Common myeloid progenitor, CD34-positive (primary cell): ENCODE data around the gene SNX6.

Experiments
- CTCF ChIA-PET: fragments of 350-600 bp; sonication (Branson Sonifier 250); formaldehyde crosslinking; loops from one replicate; lab custom pipeline; 2021; ENCODE audit warnings: antibody characterized with exemption; lab: Charles Lee
- POLR2A ChIA-PET: fragments of 350-600 bp; sonication (Branson Sonifier 250); formaldehyde crosslinking; loops from one replicate; lab custom pipeline; 2021; ENCODE audit warnings: antibody characterized with exemption; lab: Charles Lee
- DNase-seq, 3 donors: peaks; one replicate each; pipeline versions ENCODE4 v3.0.0 to v3.0.0-alpha.2; 2013
- H3K27ac ChIP-seq, 2 experiments: 1 replicate in 1 of 2; 2 replicates in 1 of 2; pipeline ENCODE4 v1.7.0; 2013; ENCODE audit warnings: inconsistent platforms in 2 of 2, low read length in 2 of 2, mild to moderate bottlenecking in 2 of 2, low read depth in 1 of 2, moderate library complexity in 1 of 2; ENCODE audit not compliant: severe bottlenecking in 2 of 2, insufficient read depth in 1 of 2, poor library complexity in 1 of 2
- H3K27me3 ChIP-seq, 5 experiments: replicated peaks in 2 of 5; 1 replicate in 3 of 5; 2 replicates in 2 of 5; pipeline versions ENCODE4 v1.6.1 to v1.7.0; 2013; ENCODE audit warnings: low read length in 4 of 5, mild to moderate bottlenecking in 2 of 5, moderate library complexity in 2 of 5, inconsistent platforms in 1 of 5; ENCODE audit not compliant: insufficient read depth in 5 of 5, control insufficient read depth in 4 of 5
- H3K36me3 ChIP-seq, 4 experiments: 1 replicate in 2 of 4; 2 replicates in 2 of 4; pipeline versions ENCODE4 v1.6.1 to v1.7.0; 2013; ENCODE audit warnings: low read length in 3 of 4, control low read depth in 1 of 4, mild to moderate bottlenecking in 1 of 4; ENCODE audit not compliant: control insufficient read depth in 4 of 4, insufficient read depth in 4 of 4
- H3K4me1 ChIP-seq, 4 experiments: 1 replicate in 3 of 4; 2 replicates in 1 of 4; pipeline versions ENCODE4 v1.6.1 to v1.7.1; 2013; ENCODE audit warnings: low read length in 3 of 4, mild to moderate bottlenecking in 3 of 4, control low read depth in 1 of 4, inconsistent platforms in 1 of 4, moderate library complexity in 1 of 4; ENCODE audit not compliant: control insufficient read depth in 4 of 4, insufficient read depth in 4 of 4; ENCODE audit errors: control extremely low read depth in 1 of 4
- H3K4me3 ChIP-seq, 7 experiments: 1 replicate in 4 of 7; 2 replicates in 3 of 7; pipeline versions ENCODE4 v1.5.1 to v1.7.0; 2013; ENCODE audit warnings: mild to moderate bottlenecking in 7 of 7, low read length in 6 of 7, moderate library complexity in 6 of 7, inconsistent platforms in 2 of 7, low read depth in 2 of 7, control low read depth in 1 of 7; ENCODE audit not compliant: insufficient read depth in 4 of 7, control insufficient read depth in 1 of 7; ENCODE audit errors: extremely low read depth in 1 of 7
- H3K9me3 ChIP-seq, 5 experiments: 1 replicate in 4 of 5; 2 replicates in 1 of 5; pipeline versions ENCODE4 v1.6.1 to v1.7.1; 2013; ENCODE audit warnings: low read length in 4 of 5, mild to moderate bottlenecking in 2 of 5, inconsistent platforms in 1 of 5, low read depth in 1 of 5, moderate library complexity in 1 of 5; ENCODE audit not compliant: control insufficient read depth in 4 of 5, insufficient read depth in 2 of 5; ENCODE audit errors: control extremely low read depth in 1 of 5
- WGBS: methylation state at CpG from one replicate; pipeline ENCODE4 v1.1.5; 2013; ENCODE audit not compliant: insufficient coverage; 5-methylcytosine and 5-hydroxymethylcytosine counted together

The SNX6 gene

GRCh38 chr14:34620839-34621238, 9.1 kb downstream of the SNX6 start:
- Histone ChIP-seq H3K9me3 (no peaks in the 10 kb centered on the region), H3K4me3 (no peak overlapping the region), H3K4me1 (peaks cover 0 to 9% (median 3%) of the 10 kb centered on the region in 4 experiments), H3K36me3 (peaks cover 4 to 30% (median 20%) of the 10 kb centered on the region in 4 experiments), H3K27ac (no peak overlapping the region), H3K27me3 (no peaks in the 10 kb centered on the region)
- POLR2A ChIA-PET = interaction anchor here (0.7 kb wide), 1 partner anchor 805 kb away, joined by 6 read pairs; no protein-coding TSS in a partner anchor
- CTCF ChIA-PET = interaction anchor here (0.8 kb wide), 1 partner anchor 13 kb away, joined by 3 read pairs; no protein-coding TSS in a partner anchor
- DNase-seq = no peak
- 93% methylated on average over 3 of the region's 3 CpGs for WGBS

- no peak for DNase-seq
- ChIA-PET POLR2A (no interaction called here), CTCF (interaction anchor here (0.5 to 0.8 kb wide), 2 partner anchors 12 to 579 kb away, joined by 3 read pairs; no protein-coding TSS in a partner anchor)
- peaks cover 0 to 9% (median 3%) of the 10 kb centered on the region in 4 experiments for H3K4me1 ChIP-seq
- H3K36me3 ChIP-seq = peaks cover 4 to 30% (median 21%) of the 10 kb centered on the region in 4 experiments
- no peak overlapping the region for H3K27ac ChIP-seq
- WGBS = 100% methylated on average over 2 of the region's 2 CpGs
- no peaks in the 10 kb centered on the region for H3K9me3 ChIP-seq
- no peaks in the 10 kb centered on the region for H3K27me3 ChIP-seq
- no peak overlapping the region for H3K4me3 ChIP-seq
Observed at GRCh38 chr14:34620115-34620514, 9.8 kb downstream of the SNX6 start.

DNA sequence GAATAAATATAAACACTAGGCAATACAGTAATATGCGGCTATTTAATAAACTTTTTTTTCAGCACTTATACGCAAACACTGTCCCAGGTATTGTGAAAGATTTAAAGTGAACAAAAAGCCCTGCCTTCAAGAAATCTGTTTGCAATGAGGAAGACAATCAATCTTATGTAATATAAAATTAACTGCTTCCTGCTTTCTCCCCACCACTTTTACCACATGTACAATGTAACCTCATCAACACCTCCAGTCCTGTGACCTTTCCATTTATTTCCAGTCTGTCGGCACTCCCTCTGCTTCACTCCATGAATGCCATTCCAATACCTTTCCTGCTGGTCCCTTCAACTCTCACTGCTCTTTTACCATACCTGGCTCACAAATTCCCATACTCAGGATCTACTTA, 10.5 kb downstream of the SNX6 start:
- ChIA-PET POLR2A (no interaction called here), CTCF (interaction anchor here (0.5 kb wide), 1 partner anchor 579 kb away, joined by 3 read pairs; no protein-coding TSS in a partner anchor)
- H3K4me3 ChIP-seq = no peak overlapping the region
- peaks cover 0 to 9% (median 3%) of the 10 kb centered on the region in 4 experiments for H3K4me1 ChIP-seq
- H3K27ac ChIP-seq = no peak overlapping the region
- H3K27me3 ChIP-seq = no peaks in the 10 kb centered on the region
- 10% methylated on average over 1 of the region's 3 CpGs for WGBS
- H3K36me3 ChIP-seq = peaks cover 4 to 30% (median 20%) of the 10 kb centered on the region in 4 experiments
- no peaks in the 10 kb centered on the region for H3K9me3 ChIP-seq
- peak in 2 of 3 donors; percentile 32 to 44 for DNase-seq

GRCh38 chr14:34616360-34616759, 13.6 kb downstream of the SNX6 start:
- Histone ChIP-seq H3K9me3 (no peaks in the 10 kb centered on the region), H3K36me3 (peaks cover 2 to 18% (median 12%) of the 10 kb centered on the region in 4 experiments), H3K4me3 (no peak overlapping the region), H3K27ac (no peak overlapping the region), H3K27me3 (no peaks in the 10 kb centered on the region), H3K4me1 (peaks cover 0 to 9% (median 4%) of the 10 kb centered on the region in 4 experiments)
- POLR2A ChIA-PET = no interaction called here
- WGBS = 100% methylated on average over 3 of the region's 6 CpGs
- no peak for DNase-seq
- CTCF ChIA-PET = no interaction called here

GRCh38 chr14:34615507-34615906, 14.4 kb downstream of the SNX6 start:
- H3K4me1 ChIP-seq = peaks cover 0 to 9% (median 4%) of the 10 kb centered on the region in 4 experiments
- H3K9me3 ChIP-seq = no peaks in the 10 kb centered on the region
- DNase-seq = no peak
- peaks cover 2 to 16% (median 11%) of the 10 kb centered on the region in 4 experiments for H3K36me3 ChIP-seq
- WGBS = 100% methylated on average over 3 of the region's 6 CpGs
- POLR2A ChIA-PET = no interaction called here
- no peak overlapping the region for H3K27ac ChIP-seq
- no peak overlapping the region for H3K4me3 ChIP-seq
- CTCF ChIA-PET = interaction anchor here (1.4 kb wide), 1 partner anchor 106 kb away, joined by 3 read pairs; no protein-coding TSS in a partner anchor
- no peaks in the 10 kb centered on the region for H3K27me3 ChIP-seq

DNA sequence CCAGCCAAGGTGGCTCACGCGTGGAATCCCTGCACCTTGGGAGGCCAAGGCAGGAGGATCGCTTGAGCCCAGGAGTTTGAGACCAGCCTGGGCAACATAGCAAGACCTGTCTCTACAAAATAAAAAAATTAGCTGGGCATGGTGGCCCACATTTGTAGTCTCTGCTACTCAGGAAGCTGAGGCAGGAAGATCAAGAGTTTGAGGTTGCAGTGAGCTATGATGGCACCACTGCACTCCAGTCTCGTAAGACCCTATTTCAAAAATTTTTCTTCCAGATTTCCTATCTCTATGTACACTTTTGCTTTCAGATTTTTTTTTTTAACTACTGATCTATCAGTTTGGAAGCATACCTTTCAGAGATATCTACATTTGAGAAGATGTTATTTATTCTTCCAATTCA, 15.3 kb downstream of the SNX6 start:
- 100% methylated on average over 3 of the region's 4 CpGs for WGBS
- no peak for DNase-seq
- H3K9me3 ChIP-seq = no peaks in the 10 kb centered on the region
- CTCF ChIA-PET = interaction anchor here (1.4 kb wide), 1 partner anchor 107 kb away, joined by 3 read pairs; no protein-coding TSS in a partner anchor
- H3K4me3 ChIP-seq = no peak overlapping the region
- POLR2A ChIA-PET = no interaction called here
- peak overlapping the region in 1 of 2 experiments; percentile 5 for H3K27ac ChIP-seq
- peaks cover 0 to 3% (median 2%) of the 10 kb centered on the region in 4 experiments for H3K4me1 ChIP-seq
- H3K36me3 ChIP-seq = peaks cover 2 to 11% (median 9%) of the 10 kb centered on the region in 4 experiments
- H3K27me3 ChIP-seq = no peaks in the 10 kb centered on the region

GRCh38 chr14:34610101-34610500, 19.8 kb downstream of the SNX6 start:
- DNase-seq = no peak
- 93% methylated on average over 3 of the region's 3 CpGs for WGBS
- Histone ChIP-seq H3K9me3 (no peaks in the 10 kb centered on the region), H3K36me3 (peaks cover 5 to 27% (median 8%) of the 10 kb centered on the region in 4 experiments), H3K27ac (no peak overlapping the region), H3K4me3 (no peak overlapping the region), H3K4me1 (peaks cover 0 to 5% (median 1%) of the 10 kb centered on the region in 4 experiments), H3K27me3 (no peaks in the 10 kb centered on the region)
- CTCF ChIA-PET = no interaction called here
- POLR2A ChIA-PET = no interaction called here
